Natural killer cell (primary cell): ENCODE results near the gene RPS8. TPM values are rescaled to one million over a fixed set of nuclear protein-coding genes. Genes with fewer than 3 reads are reported as not detected.
"Not testable (repeated sequence)": the region's sequence is repeated elsewhere in the genome, so short reads cannot be mapped to it uniquely, and the experiment has no call there.

ENCODE experiments used
- ATAC-seq, 3 donors: fragments of 150-1000 bp in 2 of 3; fragments of 200-7000 bp in 1 of 3; cut with Tn5 transposase; 1 replicate in 1 of 3; 2 replicates in 2 of 3; pipeline ENCODE4 v1.10.0; 2021; ENCODE audit warnings: mild to moderate bottlenecking in 2 of 3, moderate library complexity in 2 of 3
- DNase-seq, 2 donors: peaks; one replicate each; pipeline versions ENCODE4 v3.0.0 to v3.0.0-alpha.2; 2013 to 2021; ENCODE audit warnings: mixed read lengths in 1 of 2
- H3K27ac ChIP-seq: one replicate; pipeline ENCODE4 v1.5.1; 2013; ENCODE audit warnings: mild to moderate bottlenecking, low read length
- H3K27me3 ChIP-seq: one replicate; pipeline ENCODE4 v1.6.1; 2013; ENCODE audit warnings: low read length; ENCODE audit not compliant: control insufficient read depth, insufficient read depth
- H3K36me3 ChIP-seq: one replicate; pipeline ENCODE4 v1.6.1; 2013; ENCODE audit warnings: low read length; ENCODE audit not compliant: control insufficient read depth, insufficient read depth
- H3K4me1 ChIP-seq: one replicate; pipeline ENCODE4 v1.6.1; 2013; ENCODE audit warnings: low read length; ENCODE audit not compliant: control insufficient read depth, insufficient read depth
- H3K4me3 ChIP-seq: one replicate; pipeline ENCODE4 v1.5.1; 2013; ENCODE audit warnings: low read length
- H3K9me3 ChIP-seq: one replicate; pipeline ENCODE4 v1.6.1; 2013; ENCODE audit warnings: low read length; ENCODE audit not compliant: control insufficient read depth, insufficient read depth
- H3K27ac Mint-ChIP-seq, 2 donors: one replicate each; pipeline ENCODE4 v1.8.0; 2022; ENCODE audit warnings: mild to moderate bottlenecking in 2 of 2, mixed read lengths in 2 of 2, moderate library complexity in 1 of 2
- H3K27me3 Mint-ChIP-seq, 2 donors: one replicate each; pipeline ENCODE4 v1.8.0; 2022; ENCODE audit warnings: low read depth in 2 of 2, mixed read lengths in 2 of 2
- H3K36me3 Mint-ChIP-seq: one replicate; pipeline ENCODE4 v1.8.0; 2022; ENCODE audit warnings: mixed read lengths
- H3K4me1 Mint-ChIP-seq, 2 donors: one replicate each; pipeline ENCODE4 v1.8.0; 2022; ENCODE audit warnings: mixed read lengths in 2 of 2
- H3K4me3 Mint-ChIP-seq: one replicate; pipeline ENCODE4 v1.8.0; 2022; ENCODE audit warnings: mild to moderate bottlenecking, moderate library complexity, mixed read lengths
- H3K9me3 Mint-ChIP-seq, 2 donors: one replicate each; pipeline ENCODE4 v1.8.0; 2022; ENCODE audit warnings: mixed read lengths in 2 of 2
- WGBS: methylation state at CpG from one replicate; pipeline ENCODE4 v1.1.7; 2013; ENCODE audit warnings: missing lambda C conversion rate; ENCODE audit not compliant: insufficient coverage; 5-methylcytosine and 5-hydroxymethylcytosine counted together
- intact Hi-C: fragments of 100-400 bp; cut with micrococcal nuclease; formaldehyde crosslinking; loops from one replicate; pipeline ENCODE4 v1.14.2; 2022
- total RNA-seq, 4 donors: library from RNA; stranded (reverse); fragments of 120-200 nt in 1 of 4; gene quantifications; one replicate each; pipeline versions ENCODE4 v1.2.3 to v1.2.4, GENCODE V29; 2013 to 2022
- TF ChIP-seq, protein P1 (sequence below): fragments of 200-600 bp; IDR thresholded peaks from one replicate; pipeline ENCODE4 v1.8.0; 2022; ENCODE audit warnings: antibody characterized with exemption

RPS8 gene
- total RNA-seq, 3 donors from 2014 or later (not counting 1 experiment from before 2014, with no cell fraction given), result 848 to 1,092 (median 1,009) TPM

DNA sequence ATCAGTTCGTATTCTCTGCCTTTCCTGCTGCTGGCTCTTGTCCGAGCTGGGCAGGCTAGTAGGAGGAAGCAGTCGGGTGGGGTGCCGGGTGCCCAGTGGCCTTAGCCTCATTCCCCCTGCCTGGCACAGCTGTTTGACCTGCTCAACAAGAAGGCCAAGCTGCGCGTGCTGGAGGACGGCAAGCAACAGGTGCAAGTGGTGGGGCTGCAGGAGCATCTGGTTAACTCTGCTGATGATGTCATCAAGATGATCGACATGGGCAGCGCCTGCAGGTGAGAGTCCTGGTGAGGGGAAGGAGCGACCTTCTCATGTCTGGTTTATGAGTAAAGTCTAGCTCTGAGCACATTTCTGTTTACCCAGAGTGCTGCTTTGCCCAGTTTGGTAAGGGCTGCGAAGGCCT lies 16.3 kb upstream of the RPS8 start:
- Mint-ChIP-seq H3K36me3 (no peaks in the 10 kb centered on the region), H3K4me3 (no peak overlapping the region), H3K27ac (no peak overlapping the region), H3K4me1 (peaks cover 0 to 8% of the 10 kb centered on the region in 2 donors), H3K9me3 (no peaks in the 10 kb centered on the region), H3K27me3 (no peaks in the 10 kb centered on the region)
- Histone ChIP-seq H3K27ac (no peak overlapping the region), H3K4me1 (peaks cover 8% of the 10 kb centered on the region), H3K36me3 (peaks cover 6% of the 10 kb centered on the region), H3K27me3 (no peaks in the 10 kb centered on the region), H3K4me3 (no peak overlapping the region), H3K9me3 (no peaks in the 10 kb centered on the region)
- no peak for ATAC-seq
- intact Hi-C loops, result no loop called here
- DNase-seq, result no peak
- TF ChIP-seq, protein P1, sequence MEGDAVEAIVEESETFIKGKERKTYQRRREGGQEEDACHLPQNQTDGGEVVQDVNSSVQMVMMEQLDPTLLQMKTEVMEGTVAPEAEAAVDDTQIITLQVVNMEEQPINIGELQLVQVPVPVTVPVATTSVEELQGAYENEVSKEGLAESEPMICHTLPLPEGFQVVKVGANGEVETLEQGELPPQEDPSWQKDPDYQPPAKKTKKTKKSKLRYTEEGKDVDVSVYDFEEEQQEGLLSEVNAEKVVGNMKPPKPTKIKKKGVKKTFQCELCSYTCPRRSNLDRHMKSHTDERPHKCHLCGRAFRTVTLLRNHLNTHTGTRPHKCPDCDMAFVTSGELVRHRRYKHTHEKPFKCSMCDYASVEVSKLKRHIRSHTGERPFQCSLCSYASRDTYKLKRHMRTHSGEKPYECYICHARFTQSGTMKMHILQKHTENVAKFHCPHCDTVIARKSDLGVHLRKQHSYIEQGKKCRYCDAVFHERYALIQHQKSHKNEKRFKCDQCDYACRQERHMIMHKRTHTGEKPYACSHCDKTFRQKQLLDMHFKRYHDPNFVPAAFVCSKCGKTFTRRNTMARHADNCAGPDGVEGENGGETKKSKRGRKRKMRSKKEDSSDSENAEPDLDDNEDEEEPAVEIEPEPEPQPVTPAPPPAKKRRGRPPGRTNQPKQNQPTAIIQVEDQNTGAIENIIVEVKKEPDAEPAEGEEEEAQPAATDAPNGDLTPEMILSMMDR, result no peak
- whole genome bisulfite sequencing, result 98% methylated on average over 11 of the region's 11 CpGs

DNA sequence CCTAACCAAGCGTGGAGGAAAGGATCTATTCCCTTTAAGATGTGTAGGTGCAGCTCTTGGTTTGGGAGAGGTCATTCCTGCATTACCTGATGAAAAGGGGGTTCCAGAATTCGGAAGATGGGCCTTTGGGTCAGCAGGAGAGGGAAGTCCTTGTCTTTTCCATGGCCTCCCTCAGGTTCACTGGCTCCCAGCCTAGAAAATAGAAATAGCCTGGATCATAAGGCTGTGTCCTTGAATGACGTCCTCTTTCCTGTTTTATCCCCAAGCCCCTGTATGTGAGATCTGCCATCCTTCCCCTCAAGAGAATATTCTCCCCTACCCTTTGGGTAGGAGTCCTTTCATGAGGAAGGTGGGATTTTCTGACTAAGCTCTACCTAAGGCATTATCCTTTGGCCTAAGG lies 14.5 kb upstream of the RPS8 start:
- no peaks in the 10 kb centered on the region for H3K27me3 ChIP-seq
- no peaks in the 10 kb centered on the region for H3K9me3 Mint-ChIP-seq
- 92% methylated on average over 3 of the region's 3 CpGs for WGBS
- H3K36me3 ChIP-seq, result peaks cover 6% of the 10 kb centered on the region
- no peak overlapping the region for H3K27ac Mint-ChIP-seq
- TF ChIP-seq, protein P1, result no peak
- H3K27ac ChIP-seq, result no peak overlapping the region
- H3K4me3 Mint-ChIP-seq, result no peak overlapping the region
- no peak for DNase-seq
- peaks cover 8% of the 10 kb centered on the region for H3K4me1 ChIP-seq
- ATAC-seq, result no peak
- no peak overlapping the region for H3K4me3 ChIP-seq
- H3K27me3 Mint-ChIP-seq, result no peaks in the 10 kb centered on the region
- no peaks in the 10 kb centered on the region for H3K9me3 ChIP-seq
- intact Hi-C loops, result no loop called here
- H3K36me3 Mint-ChIP-seq, result no peaks in the 10 kb centered on the region
- H3K4me1 Mint-ChIP-seq, result peaks cover 0 to 8% of the 10 kb centered on the region in 2 donors

DNA sequence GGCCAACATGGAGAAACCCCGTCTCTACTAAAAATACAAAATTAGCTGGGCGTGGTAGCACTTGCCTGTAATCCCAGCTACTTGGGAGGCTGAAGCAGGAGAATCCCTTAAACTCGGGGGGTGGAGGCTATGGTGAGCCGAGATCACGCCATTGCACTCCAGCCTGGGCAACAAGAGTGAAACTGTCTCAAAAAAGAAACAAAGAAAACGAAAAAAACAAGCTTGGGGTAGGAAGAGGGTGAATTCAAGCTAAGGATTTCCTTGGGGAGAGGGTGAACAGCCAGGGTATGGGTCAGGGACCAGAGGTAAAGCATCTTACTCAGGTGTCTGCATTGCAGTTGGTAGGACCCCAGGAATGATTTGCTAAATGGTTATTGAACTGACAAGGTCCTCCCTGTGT lies 8.9 kb upstream of the RPS8 start:
- ATAC-seq, H3K27me3 Mint-ChIP-seq, H3K27ac ChIP-seq, H3K4me3 ChIP-seq, H3K4me1 Mint-ChIP-seq, H3K4me1 ChIP-seq, H3K36me3 ChIP-seq, DNase-seq, H3K36me3 Mint-ChIP-seq, H3K9me3 Mint-ChIP-seq, H3K27ac Mint-ChIP-seq, H3K27me3 ChIP-seq, H3K4me3 Mint-ChIP-seq, H3K9me3 ChIP-seq, intact Hi-C loops: not testable (repeated sequence)
- 97% methylated on average over 6 of the region's 6 CpGs for WGBS

DNA sequence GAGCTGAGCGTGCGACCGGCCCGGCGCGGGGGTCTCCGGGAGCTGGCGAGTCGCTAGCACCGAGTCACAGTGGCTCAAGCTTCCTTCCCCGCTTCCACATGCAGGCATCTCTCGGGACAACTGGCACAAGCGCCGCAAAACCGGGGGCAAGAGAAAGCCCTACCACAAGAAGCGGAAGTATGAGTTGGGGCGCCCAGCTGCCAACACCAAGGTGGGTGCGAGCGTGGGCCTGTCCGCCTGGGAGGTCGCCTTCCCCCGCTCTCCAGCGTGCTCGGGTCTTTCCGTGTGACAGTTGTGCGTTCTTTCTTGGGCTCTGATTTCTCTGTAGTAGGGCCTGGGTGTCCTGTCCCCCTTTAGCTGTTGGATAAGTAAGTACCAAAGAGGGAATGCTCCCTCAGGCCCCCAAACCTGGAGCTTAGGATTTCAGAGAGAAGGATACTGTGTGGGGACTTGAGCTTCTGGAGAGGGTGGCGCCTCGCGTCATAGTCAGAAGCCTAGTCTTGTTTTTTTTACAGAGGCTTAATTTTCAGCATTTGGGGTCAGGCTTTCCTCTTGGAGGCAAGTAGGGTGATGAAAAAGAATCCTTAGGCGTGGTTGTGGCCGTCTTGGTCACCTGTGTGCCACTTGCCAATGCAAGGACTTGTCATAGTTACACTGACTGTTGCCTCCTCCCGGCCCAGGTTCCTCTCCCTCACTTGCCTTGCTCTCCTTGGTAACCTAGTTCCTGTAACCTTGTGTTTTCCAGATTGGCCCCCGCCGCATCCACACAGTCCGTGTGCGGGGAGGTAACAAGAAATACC lies 790 bp downstream of the RPS8 start:
- peak in 1 of 2 donors; percentile 55 for DNase-seq
- 7% methylated on average over 36 of the region's 36 CpGs for WGBS
- H3K36me3 ChIP-seq, result peaks cover 29% of the 10 kb centered on the region
- intact Hi-C loops, result loop anchor here (2.0 to 5.0 kb wide), 4 partner anchors 37 to 911 kb away; partner anchors contain the start of genes GPBP1L1, HECTD3, KIF2C and RNU5D-1
- no peaks in the 10 kb centered on the region for H3K9me3 ChIP-seq
- peak overlapping the region; percentile 85 for H3K27ac ChIP-seq
- no peaks in the 10 kb centered on the region for H3K27me3 ChIP-seq
- Mint-ChIP-seq H3K27ac (peak overlapping the region; percentile 92 to 97), H3K27me3 (no peaks in the 10 kb centered on the region), H3K9me3 (no peaks in the 10 kb centered on the region), H3K36me3 (no peaks in the 10 kb centered on the region), H3K4me1 (peaks cover 30 to 36% of the 10 kb centered on the region in 2 donors), H3K4me3 (peak overlapping the region; percentile 99)
- ATAC-seq, result peak; percentile 35 to 51 (median 39)
- TF ChIP-seq, protein P1, result no peak
- peaks cover 26% of the 10 kb centered on the region for H3K4me1 ChIP-seq
- peak overlapping the region; percentile 65 for H3K4me3 ChIP-seq
